Mucosa of rectum (tissue), 2 donors: ENCODE results near the gene CALU.

ENCODE experiments used
- H3K27ac ChIP-seq, 2 donors: one replicate each; pipeline ENCODE4 v1.7.0; 2013; ENCODE audit warnings: inconsistent platforms in 2 of 2, low read depth in 2 of 2, low read length in 2 of 2
- H3K27me3 ChIP-seq, 2 donors: one replicate each; pipeline ENCODE4 v1.7.0; 2013; ENCODE audit warnings: low read length in 2 of 2; ENCODE audit not compliant: control insufficient read depth in 2 of 2, insufficient read depth in 2 of 2
- H3K36me3 ChIP-seq, 2 donors: one replicate each; pipeline ENCODE4 v1.7.0; 2013; ENCODE audit warnings: low read length in 2 of 2; ENCODE audit not compliant: control insufficient read depth in 2 of 2, insufficient read depth in 2 of 2
- H3K4me1 ChIP-seq, 2 donors: one replicate each; pipeline ENCODE4 v1.7.0; 2013; ENCODE audit warnings: low read length in 2 of 2, mild to moderate bottlenecking in 1 of 2; ENCODE audit not compliant: control insufficient read depth in 2 of 2, insufficient read depth in 2 of 2
- H3K4me3 ChIP-seq, 2 donors: one replicate each; pipeline ENCODE4 v1.7.0; 2013; ENCODE audit warnings: low read length in 2 of 2
- H3K9ac ChIP-seq, 2 donors: one replicate each; pipeline ENCODE4 v1.7.0; 2013; ENCODE audit warnings: low read length in 2 of 2, low read depth in 1 of 2, mild to moderate bottlenecking in 1 of 2
- H3K9me3 ChIP-seq, 2 donors: one replicate each; pipeline ENCODE4 v1.7.0; 2013; ENCODE audit warnings: low read length in 2 of 2; ENCODE audit not compliant: control insufficient read depth in 2 of 2
- donor health status: healthy.
- donor health status: Normal muscosa, but diverticular disease.

The CALU gene

DNA sequence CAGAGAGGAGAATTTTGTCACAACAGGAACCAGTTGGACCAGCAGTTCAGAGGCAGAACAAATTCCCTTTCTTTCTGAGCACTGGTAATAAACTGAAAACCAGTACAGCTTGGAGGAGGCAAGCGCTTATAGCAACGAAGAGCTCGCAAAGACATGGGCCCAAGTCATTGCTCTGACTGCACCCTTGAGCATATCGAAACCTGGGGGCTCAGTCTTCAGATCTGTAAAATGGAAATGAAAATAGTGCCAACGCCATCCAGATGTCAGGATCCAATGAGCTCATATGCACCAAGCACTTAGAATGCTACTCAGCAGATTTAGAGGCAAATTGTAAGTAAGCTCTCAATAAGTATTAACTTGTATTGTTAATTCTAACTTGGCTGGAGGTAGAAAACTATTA, 14.4 kb upstream of the CALU start:
- no peak overlapping the region for H3K4me3 ChIP-seq
- H3K27me3 ChIP-seq: peaks cover 0 to 7% of the 10 kb centered on the region in 2 donors
- H3K9me3 ChIP-seq: no peaks in the 10 kb centered on the region
- H3K9ac ChIP-seq: no peak overlapping the region
- no peaks in the 10 kb centered on the region for H3K36me3 ChIP-seq
- H3K27ac ChIP-seq: no peak overlapping the region
- no peaks in the 10 kb centered on the region for H3K4me1 ChIP-seq

DNA sequence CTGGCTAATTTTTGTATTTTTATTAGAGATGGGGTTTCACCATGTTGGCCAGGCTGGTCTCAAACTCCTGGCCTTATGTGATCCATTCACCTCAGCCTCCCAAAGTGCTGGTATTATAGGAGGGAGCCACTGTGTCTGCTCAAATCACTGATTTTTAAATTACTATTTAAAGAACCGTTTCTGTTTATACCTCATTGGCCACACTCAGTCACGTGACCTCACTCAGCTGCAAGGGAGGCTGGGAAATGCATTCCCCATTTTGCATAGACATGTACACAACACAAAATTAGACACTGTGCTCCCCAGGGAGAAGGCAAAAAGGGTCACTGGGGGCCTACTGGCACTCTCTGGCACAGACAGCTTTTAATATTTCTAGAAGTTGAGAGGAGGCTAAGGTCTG, 13.6 kb upstream of the CALU start:
- H3K4me1 ChIP-seq: no peaks in the 10 kb centered on the region
- H3K27me3 ChIP-seq: peaks cover 0 to 7% of the 10 kb centered on the region in 2 donors
- no peaks in the 10 kb centered on the region for H3K9me3 ChIP-seq
- H3K36me3 ChIP-seq: no peaks in the 10 kb centered on the region
- H3K27ac ChIP-seq: no peak overlapping the region
- H3K4me3 ChIP-seq: no peak overlapping the region
- no peak overlapping the region for H3K9ac ChIP-seq

- Histone ChIP-seq H3K9ac (no peak overlapping the region), H3K36me3 (no peaks in the 10 kb centered on the region), H3K27ac (no peak overlapping the region), H3K9me3 (no peaks in the 10 kb centered on the region), H3K27me3 (peaks cover 2 to 7% of the 10 kb centered on the region in 2 donors), H3K4me1 (no peaks in the 10 kb centered on the region), H3K4me3 (no peak overlapping the region)
These were observed 13.0 kb upstream of the CALU start for GRCh38 chr7:128726059-128726736.

DNA sequence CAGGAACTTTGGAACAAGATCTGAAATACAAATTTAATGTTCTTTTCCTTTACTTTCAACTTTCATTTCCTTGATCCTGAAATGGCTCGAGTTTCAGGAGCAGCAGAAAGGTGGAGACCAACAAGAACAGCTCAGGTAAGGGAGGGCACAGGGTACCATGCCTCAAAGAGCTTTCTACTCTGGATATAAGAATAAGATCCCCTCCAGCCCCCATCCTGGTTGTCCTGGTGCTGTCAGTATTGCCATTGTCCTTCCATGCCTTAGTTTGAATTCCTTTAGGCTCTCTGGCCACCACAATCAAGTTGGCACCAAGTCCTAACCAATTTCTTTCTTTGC, 12.5 kb upstream of the CALU start:
- Histone ChIP-seq H3K36me3 (no peaks in the 10 kb centered on the region), H3K4me3 (no peak overlapping the region), H3K9me3 (no peaks in the 10 kb centered on the region), H3K27me3 (peaks cover 7% of the 10 kb centered on the region in 2 donors), H3K4me1 (no peaks in the 10 kb centered on the region), H3K9ac (no peak overlapping the region), H3K27ac (no peak overlapping the region)

- no peaks in the 10 kb centered on the region for H3K36me3 ChIP-seq
- no peak overlapping the region for H3K9ac ChIP-seq
- no peak overlapping the region for H3K27ac ChIP-seq
- H3K9me3 ChIP-seq: no peaks in the 10 kb centered on the region
- peaks cover 7% of the 10 kb centered on the region in 2 donors for H3K27me3 ChIP-seq
- H3K4me3 ChIP-seq: no peak overlapping the region
- no peaks in the 10 kb centered on the region for H3K4me1 ChIP-seq
These were observed 11.9 kb upstream of the CALU start for GRCh38 chr7:128727239-128727638.

DNA sequence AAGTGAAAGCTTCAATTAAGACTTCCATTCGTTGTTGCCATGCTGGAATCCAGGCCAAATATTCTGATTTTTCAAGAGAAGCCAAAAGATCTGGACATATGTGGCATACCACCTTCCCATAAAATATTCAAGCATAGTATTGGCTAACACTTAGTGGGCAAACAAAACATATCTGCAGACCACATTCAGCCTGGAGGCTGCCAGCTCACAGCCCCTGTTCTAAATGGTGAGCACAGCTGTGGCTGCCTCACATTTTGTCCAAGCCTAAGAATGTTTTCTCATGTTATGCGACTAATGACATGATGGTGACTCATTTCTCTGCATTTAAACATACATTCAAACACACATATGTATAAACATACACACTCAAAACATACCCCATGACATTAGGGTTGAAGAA, 10.6 kb upstream of the CALU start:
- Histone ChIP-seq H3K27ac (no peak overlapping the region), H3K27me3 (peaks cover 7 to 14% of the 10 kb centered on the region in 2 donors), H3K4me3 (no peak overlapping the region), H3K9me3 (no peaks in the 10 kb centered on the region), H3K36me3 (no peaks in the 10 kb centered on the region), H3K9ac (no peak overlapping the region), H3K4me1 (no peaks in the 10 kb centered on the region)

DNA sequence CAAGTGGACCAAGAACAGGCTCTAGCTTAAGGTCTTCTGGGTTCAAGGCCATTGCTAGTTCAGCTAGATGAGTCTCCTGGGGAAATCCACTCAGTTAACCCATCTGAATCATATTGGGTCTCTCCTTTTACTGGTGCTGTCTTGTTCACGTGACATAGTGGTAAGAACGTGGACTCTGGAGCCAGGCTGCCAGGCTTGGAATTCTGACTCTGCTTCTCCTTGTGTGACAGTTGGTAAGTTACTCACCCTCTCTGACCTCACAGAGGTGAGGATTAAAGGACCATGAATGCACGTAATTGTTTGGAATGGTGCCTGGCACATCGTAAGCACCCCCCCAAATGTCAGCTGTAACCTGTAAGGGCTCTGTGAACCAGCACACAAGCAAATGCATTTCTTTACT, 9.7 kb upstream of the CALU start:
- Histone ChIP-seq H3K9ac (no peak overlapping the region), H3K4me1 (no peaks in the 10 kb centered on the region), H3K27ac (no peak overlapping the region), H3K9me3 (no peaks in the 10 kb centered on the region), H3K4me3 (no peak overlapping the region), H3K27me3 (peaks cover 7 to 14% of the 10 kb centered on the region in 2 donors), H3K36me3 (no peaks in the 10 kb centered on the region)

DNA sequence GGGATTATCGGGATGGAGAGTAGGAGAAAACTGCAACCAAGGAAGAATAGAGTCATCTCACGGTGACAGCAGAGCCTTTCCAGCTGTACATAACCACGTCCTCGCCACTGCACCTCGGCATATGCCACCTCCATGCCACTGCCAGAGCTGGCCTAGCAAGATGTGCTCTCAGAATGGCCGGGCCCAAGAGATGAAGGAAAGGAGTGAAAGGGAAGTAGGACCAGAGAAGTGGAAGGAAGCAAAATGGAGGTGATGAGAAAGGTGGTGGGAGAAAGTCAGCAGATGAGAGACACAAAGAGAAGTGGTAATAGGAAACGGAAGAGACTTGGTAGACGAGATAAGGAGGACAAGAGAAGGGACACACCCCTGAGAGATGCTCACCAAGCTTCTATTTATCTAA, 8.0 kb upstream of the CALU start:
- no peak overlapping the region for H3K9ac ChIP-seq
- no peak overlapping the region for H3K27ac ChIP-seq
- H3K4me1 ChIP-seq: no peaks in the 10 kb centered on the region
- no peaks in the 10 kb centered on the region for H3K36me3 ChIP-seq
- no peaks in the 10 kb centered on the region for H3K9me3 ChIP-seq
- H3K4me3 ChIP-seq: no peak overlapping the region
- H3K27me3 ChIP-seq: peaks cover 7 to 18% of the 10 kb centered on the region in 2 donors

DNA sequence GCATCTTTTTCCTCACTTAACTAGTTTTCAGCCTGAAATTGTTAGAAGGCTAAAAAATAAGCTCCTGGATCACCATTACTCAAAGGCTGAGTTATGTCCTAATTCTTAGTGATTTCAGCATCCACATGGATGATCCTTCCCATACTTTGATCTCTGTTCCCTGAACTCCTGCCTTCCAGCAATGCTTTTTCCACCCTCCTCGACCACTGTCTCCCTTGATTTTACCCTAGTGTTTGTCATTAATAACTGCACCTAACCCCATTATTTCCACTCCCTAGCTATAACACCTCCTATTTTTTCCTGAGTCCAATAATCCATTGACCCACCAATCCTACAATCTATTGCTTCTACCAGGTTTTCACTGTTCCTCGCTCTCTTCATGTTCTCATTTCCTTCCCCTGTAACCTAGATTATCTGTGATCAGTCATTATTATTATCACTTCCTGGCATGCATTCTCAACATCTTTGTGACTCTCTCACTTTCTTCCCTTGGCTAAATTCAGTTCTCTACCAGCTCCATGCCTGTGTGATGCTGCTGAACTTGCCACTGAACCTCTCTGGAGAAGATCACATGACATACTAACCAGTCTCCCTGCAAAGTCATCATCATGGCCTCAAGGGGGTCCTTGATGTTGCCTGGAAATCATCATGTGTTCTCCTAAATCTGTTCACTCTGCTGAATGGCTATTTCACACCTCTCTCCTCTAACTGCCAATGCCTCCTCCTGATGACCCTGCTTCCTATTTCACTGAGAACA, 6.5 kb upstream of the CALU start:
- Histone ChIP-seq H3K27ac (no peak overlapping the region), H3K4me1 (no peaks in the 10 kb centered on the region), H3K9me3 (no peaks in the 10 kb centered on the region)

GRCh38 chr7:128733278-128733645, 5.9 kb upstream of the CALU start:
- Histone ChIP-seq H3K9me3 (no peaks in the 10 kb centered on the region), H3K36me3 (no peaks in the 10 kb centered on the region), H3K9ac (no peak overlapping the region), H3K4me3 (no peak overlapping the region), H3K4me1 (peaks cover under 1 to 2% of the 10 kb centered on the region in 2 donors), H3K27me3 (peaks cover 2 to 18% of the 10 kb centered on the region in 2 donors), H3K27ac (no peak overlapping the region)

More for the DNA sequence above, 6.5 kb upstream of the CALU start:
- Histone ChIP-seq H3K4me3 (no peak overlapping the region), H3K36me3 (no peaks in the 10 kb centered on the region), H3K27me3 (peaks cover 2 to 18% of the 10 kb centered on the region in 2 donors), H3K9ac (no peak overlapping the region)
